NB4 (cell line): Measurements from ENCODE around the gene KCNAB2.

Experiments used
- DNase-seq: peaks from one replicate; pipeline ENCODE4 v3.0.0; 2010; ENCODE audit warnings: low read depth
- H3K4me3 ChIP-seq: one replicate; pipeline ENCODE4 v1.5.1; 2011; ENCODE audit warnings: mild to moderate bottlenecking, low read depth, low read length, moderate library complexity
- MYC ChIP-seq: IDR thresholded peaks from 2 replicates; pipeline ENCODE4 v1.6.1; 2011; ENCODE audit warnings: low read depth, low read length
- POLR2A ChIP-seq: IDR thresholded peaks from 2 replicates; pipeline ENCODE4 v1.6.1; 2011; ENCODE audit warnings: mild to moderate bottlenecking; ENCODE audit not compliant: insufficient read length; ENCODE audit errors: extremely low read depth
- TF ChIP-seq, protein P1 (sequence below): IDR thresholded peaks from one replicate; pipeline ENCODE4 v1.5.1; 2012; ENCODE audit warnings: low read depth, low read length
- TF ChIP-seq, protein P2 (sequence below): IDR thresholded peaks from 2 replicates; pipeline ENCODE4 v1.6.1; 2011; ENCODE audit warnings: low read depth, low read length

KCNAB2 gene

DNA sequence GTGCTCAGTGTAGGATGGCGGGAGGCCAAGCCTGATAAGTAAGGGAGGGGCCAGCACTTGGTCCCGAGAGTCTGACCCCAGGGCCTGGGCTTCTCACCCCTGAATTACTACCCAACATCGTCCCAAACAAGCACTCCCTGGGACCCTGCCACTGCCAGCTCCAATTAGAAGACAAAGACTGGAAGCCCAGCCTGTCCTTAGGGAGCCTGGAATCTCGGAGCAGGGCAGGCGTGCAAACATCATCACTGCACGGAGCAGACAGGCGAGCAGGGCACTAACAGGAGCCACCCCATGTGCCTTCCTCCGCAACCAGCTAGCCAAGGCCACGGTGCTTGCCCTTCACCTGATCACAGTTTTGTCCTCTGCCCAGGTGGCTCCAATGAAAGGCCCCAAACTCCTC lies 23.2 kb downstream of the KCNAB2 start:
- TF ChIP-seq, protein P1, sequence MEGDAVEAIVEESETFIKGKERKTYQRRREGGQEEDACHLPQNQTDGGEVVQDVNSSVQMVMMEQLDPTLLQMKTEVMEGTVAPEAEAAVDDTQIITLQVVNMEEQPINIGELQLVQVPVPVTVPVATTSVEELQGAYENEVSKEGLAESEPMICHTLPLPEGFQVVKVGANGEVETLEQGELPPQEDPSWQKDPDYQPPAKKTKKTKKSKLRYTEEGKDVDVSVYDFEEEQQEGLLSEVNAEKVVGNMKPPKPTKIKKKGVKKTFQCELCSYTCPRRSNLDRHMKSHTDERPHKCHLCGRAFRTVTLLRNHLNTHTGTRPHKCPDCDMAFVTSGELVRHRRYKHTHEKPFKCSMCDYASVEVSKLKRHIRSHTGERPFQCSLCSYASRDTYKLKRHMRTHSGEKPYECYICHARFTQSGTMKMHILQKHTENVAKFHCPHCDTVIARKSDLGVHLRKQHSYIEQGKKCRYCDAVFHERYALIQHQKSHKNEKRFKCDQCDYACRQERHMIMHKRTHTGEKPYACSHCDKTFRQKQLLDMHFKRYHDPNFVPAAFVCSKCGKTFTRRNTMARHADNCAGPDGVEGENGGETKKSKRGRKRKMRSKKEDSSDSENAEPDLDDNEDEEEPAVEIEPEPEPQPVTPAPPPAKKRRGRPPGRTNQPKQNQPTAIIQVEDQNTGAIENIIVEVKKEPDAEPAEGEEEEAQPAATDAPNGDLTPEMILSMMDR: no peak
- TF ChIP-seq, protein P2, sequence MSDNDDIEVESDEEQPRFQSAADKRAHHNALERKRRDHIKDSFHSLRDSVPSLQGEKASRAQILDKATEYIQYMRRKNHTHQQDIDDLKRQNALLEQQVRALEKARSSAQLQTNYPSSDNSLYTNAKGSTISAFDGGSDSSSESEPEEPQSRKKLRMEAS: no peak
- no peak for TF ChIP-seq MYC
- no peak for TF ChIP-seq POLR2A
- no peak overlapping the region for H3K4me3 ChIP-seq
- DNase-seq: no peak

DNA sequence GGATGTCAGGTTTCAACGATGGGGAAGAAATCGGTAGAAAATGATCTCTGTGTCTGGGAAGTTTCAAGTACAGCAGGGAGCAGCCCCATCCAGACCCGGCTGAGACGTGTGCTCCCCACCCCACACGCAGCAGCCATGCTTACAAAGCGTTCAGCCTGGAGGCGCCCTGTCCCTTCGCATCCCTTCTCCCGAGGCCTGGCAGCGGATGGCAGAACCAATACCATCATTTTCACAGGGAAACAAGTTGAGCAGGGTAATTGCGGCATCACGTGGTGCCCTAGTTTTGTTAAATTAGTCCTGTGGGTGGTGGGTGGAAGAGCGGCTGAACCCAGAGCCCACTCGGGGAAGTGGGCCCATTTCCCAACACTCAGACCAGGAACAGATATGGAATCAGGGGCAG lies 23.9 kb downstream of the KCNAB2 start:
- TF ChIP-seq POLR2A (no peak), MYC (no peak)
- TF ChIP-seq, protein P2: no peak
- TF ChIP-seq, protein P1: no peak
- DNase-seq: no peak
- no peak overlapping the region for H3K4me3 ChIP-seq

DNA sequence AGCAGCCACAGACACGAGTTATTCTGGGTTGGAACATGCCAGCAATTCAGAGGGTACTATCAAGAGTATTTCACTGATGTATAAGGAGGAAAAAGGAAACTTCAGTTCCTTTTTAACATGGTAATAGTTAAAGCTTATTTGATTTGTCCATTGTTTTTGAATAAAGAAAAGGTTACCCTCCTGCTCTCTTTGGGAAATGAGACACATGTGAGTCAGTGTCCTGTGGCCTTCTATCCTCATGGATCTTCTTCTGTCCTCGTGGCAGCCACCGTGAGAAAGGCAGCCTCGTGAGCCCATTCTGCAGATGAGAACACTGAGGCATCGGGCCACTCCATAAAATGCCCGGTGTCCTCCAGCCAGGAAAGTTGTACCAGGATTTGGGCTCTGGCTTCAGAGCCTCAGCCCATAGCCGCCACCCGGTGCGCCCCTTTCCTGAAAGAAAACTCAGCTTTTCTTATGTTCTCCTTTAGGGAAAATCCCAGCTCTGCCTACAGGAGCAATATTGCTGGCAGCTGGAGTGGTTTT lies 24.8 kb downstream of the KCNAB2 start:
- TF ChIP-seq MYC: no peak
- TF ChIP-seq POLR2A: no peak
- TF ChIP-seq, protein P2: no peak
- TF ChIP-seq, protein P1: no peak
- no peak overlapping the region for H3K4me3 ChIP-seq

DNA sequence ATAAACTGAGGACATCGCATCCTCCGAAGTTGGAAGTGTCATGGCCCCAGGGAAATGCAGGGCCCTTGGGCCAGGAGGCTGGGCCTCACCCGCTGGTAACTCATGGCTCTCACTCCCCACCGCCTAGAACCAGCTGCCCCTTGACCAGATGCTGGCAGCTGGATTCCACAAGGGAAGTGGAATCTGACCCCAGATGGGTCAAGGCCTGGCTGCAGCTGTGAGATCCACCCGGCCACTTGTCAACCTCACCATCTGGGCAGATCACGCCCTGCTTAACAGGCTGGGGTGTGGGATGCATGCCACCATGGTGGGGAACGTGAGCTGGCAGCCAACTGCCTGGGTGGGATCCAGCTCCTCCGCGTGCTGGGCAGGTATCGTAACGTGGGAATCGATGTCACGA lies 25.5 kb downstream of the KCNAB2 start:
- DNase-seq: no peak
- TF ChIP-seq, protein P2: no peak
- TF ChIP-seq MYC (no peak), POLR2A (no peak)
- TF ChIP-seq, protein P1: no peak
- H3K4me3 ChIP-seq: no peak overlapping the region

More for the DNA sequence above, 24.8 kb downstream of the KCNAB2 start:
- no peak for DNase-seq

DNA sequence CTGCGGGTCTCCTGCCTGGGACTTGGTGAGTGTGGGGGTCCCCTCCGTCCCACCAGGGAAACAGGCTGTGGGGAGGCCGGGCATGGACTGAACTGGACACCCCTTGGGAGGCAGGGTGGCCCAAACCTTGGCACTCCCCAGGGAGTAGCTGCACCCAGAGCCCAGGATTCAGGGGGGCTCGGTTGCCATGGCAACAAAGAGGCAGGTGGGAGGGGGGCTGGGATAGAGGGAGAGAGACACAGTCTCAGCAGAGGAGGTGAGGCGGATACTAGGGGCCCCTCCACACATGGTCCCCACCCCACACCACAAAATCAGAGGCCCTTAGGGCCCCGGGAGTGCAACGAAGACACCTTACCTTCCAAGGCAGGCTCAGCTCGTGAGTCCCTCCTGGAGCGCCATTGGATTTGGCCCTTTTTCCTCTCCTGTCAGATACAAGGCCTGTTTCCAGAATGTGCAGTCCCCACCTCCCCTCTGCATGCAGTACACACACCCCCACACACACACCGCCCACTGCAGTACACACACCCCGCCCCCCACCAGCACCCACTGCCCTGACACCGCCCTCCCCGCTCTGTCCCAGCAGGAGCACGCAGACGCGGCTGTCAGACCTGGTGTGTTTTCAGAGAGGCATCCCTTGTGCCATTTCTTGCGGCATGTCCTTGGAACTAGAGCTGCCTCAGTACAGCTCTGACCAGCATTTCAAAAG lies 27.2 kb downstream of the KCNAB2 start:
- no peak overlapping the region for H3K4me3 ChIP-seq
- no peak for DNase-seq
- TF ChIP-seq MYC: no peak
- TF ChIP-seq, protein P2: no peak
- TF ChIP-seq, protein P1: no peak
- TF ChIP-seq POLR2A: no peak
